Effector memory CD4-positive, alpha-beta T cell (primary cell): ENCODE results near the gene ASIC2.

Source experiments
- DNase-seq, 3 donors: peaks; one replicate each; pipeline ENCODE4 v3.0.0-alpha.2; 2020
- H3K27ac ChIP-seq: 2 replicates; pipeline ENCODE4 v1.7.0; 2013; ENCODE audit warnings: mild to moderate bottlenecking, low read length, moderate library complexity; ENCODE audit not compliant: insufficient read depth, poor library complexity, severe bottlenecking
- H3K27me3 ChIP-seq: replicated peaks from 2 replicates; pipeline ENCODE4 v1.7.0; 2013; ENCODE audit warnings: mild to moderate bottlenecking, low read length; ENCODE audit not compliant: insufficient read depth, control insufficient read depth, poor library complexity, severe bottlenecking
- H3K36me3 ChIP-seq: 2 replicates; pipeline ENCODE4 v1.7.0; 2013; ENCODE audit warnings: mild to moderate bottlenecking, low read length, moderate library complexity; ENCODE audit not compliant: control insufficient read depth, insufficient read depth
- H3K4me1 ChIP-seq: 2 replicates; pipeline ENCODE4 v1.7.0; 2013; ENCODE audit warnings: low read length, mild to moderate bottlenecking; ENCODE audit not compliant: control insufficient read depth, insufficient read depth, poor library complexity, severe bottlenecking
- H3K4me3 ChIP-seq: 2 replicates; pipeline ENCODE4 v1.7.0; 2013; ENCODE audit warnings: low read length, low read depth, mild to moderate bottlenecking; ENCODE audit not compliant: insufficient read depth, poor library complexity, severe bottlenecking
- H3K9me3 ChIP-seq: 2 replicates; pipeline ENCODE4 v1.7.0; 2013; ENCODE audit warnings: mild to moderate bottlenecking, low read length, moderate library complexity; ENCODE audit not compliant: control insufficient read depth

Gene ASIC2

GRCh38 chr17:33229499-33229898 lies 63.6 kb downstream of the ASIC2 start:
- Histone ChIP-seq H3K36me3 (no peaks in the 10 kb centered on the region), H3K27me3 (no peaks in the 10 kb centered on the region), H3K27ac (no peak overlapping the region), H3K4me1 (no peaks in the 10 kb centered on the region), H3K4me3 (no peak overlapping the region), H3K9me3 (no peaks in the 10 kb centered on the region)
- no peak for DNase-seq

GRCh38 chr17:33229028-33229427 lies 64.1 kb downstream of the ASIC2 start:
- H3K36me3 ChIP-seq: no peaks in the 10 kb centered on the region
- no peak overlapping the region for H3K27ac ChIP-seq
- no peaks in the 10 kb centered on the region for H3K4me1 ChIP-seq
- no peak for DNase-seq
- H3K4me3 ChIP-seq: no peak overlapping the region
- no peaks in the 10 kb centered on the region for H3K27me3 ChIP-seq
- H3K9me3 ChIP-seq: no peaks in the 10 kb centered on the region

- Histone ChIP-seq H3K27me3 (no peaks in the 10 kb centered on the region), H3K9me3 (no peaks in the 10 kb centered on the region), H3K27ac (no peak overlapping the region), H3K36me3 (no peaks in the 10 kb centered on the region), H3K4me1 (no peaks in the 10 kb centered on the region), H3K4me3 (no peak overlapping the region)
- no peak for DNase-seq
Observed at GRCh38 chr17:33228548-33228947, 64.5 kb downstream of the ASIC2 start.

GRCh38 chr17:33227911-33228310 lies 65.2 kb downstream of the ASIC2 start:
- Histone ChIP-seq H3K4me3 (no peak overlapping the region), H3K27ac (no peak overlapping the region), H3K9me3 (no peaks in the 10 kb centered on the region), H3K36me3 (no peaks in the 10 kb centered on the region), H3K27me3 (no peaks in the 10 kb centered on the region), H3K4me1 (no peaks in the 10 kb centered on the region)
- no peak for DNase-seq

GRCh38 chr17:33225994-33226393 lies 67.1 kb downstream of the ASIC2 start:
- Histone ChIP-seq H3K4me3 (no peak overlapping the region), H3K27me3 (no peaks in the 10 kb centered on the region), H3K9me3 (no peaks in the 10 kb centered on the region), H3K27ac (no peak overlapping the region), H3K36me3 (no peaks in the 10 kb centered on the region), H3K4me1 (no peaks in the 10 kb centered on the region)
- no peak for DNase-seq

GRCh38 chr17:33225509-33225908 lies 67.6 kb downstream of the ASIC2 start:
- H3K9me3 ChIP-seq: no peaks in the 10 kb centered on the region
- no peaks in the 10 kb centered on the region for H3K27me3 ChIP-seq
- H3K27ac ChIP-seq: no peak overlapping the region
- no peaks in the 10 kb centered on the region for H3K4me1 ChIP-seq
- DNase-seq: no peak
- H3K36me3 ChIP-seq: no peaks in the 10 kb centered on the region
- no peak overlapping the region for H3K4me3 ChIP-seq

GRCh38 chr17:33220036-33220435 lies 73.1 kb downstream of the ASIC2 start:
- Histone ChIP-seq H3K36me3 (no peaks in the 10 kb centered on the region), H3K27ac (no peak overlapping the region), H3K27me3 (no peaks in the 10 kb centered on the region), H3K4me1 (no peaks in the 10 kb centered on the region), H3K4me3 (no peak overlapping the region), H3K9me3 (no peaks in the 10 kb centered on the region)
- DNase-seq: no peak

GRCh38 chr17:33218698-33219601 lies 74.1 kb downstream of the ASIC2 start:
- Histone ChIP-seq H3K4me1 (no peaks in the 10 kb centered on the region), H3K4me3 (no peak overlapping the region), H3K27me3 (no peaks in the 10 kb centered on the region), H3K36me3 (no peaks in the 10 kb centered on the region), H3K9me3 (no peaks in the 10 kb centered on the region), H3K27ac (no peak overlapping the region)
- DNase-seq: no peak

- Histone ChIP-seq H3K27me3 (no peaks in the 10 kb centered on the region), H3K4me1 (no peaks in the 10 kb centered on the region), H3K36me3 (no peaks in the 10 kb centered on the region), H3K27ac (no peak overlapping the region), H3K4me3 (no peak overlapping the region), H3K9me3 (no peaks in the 10 kb centered on the region)
- no peak for DNase-seq
Observed at GRCh38 chr17:33217891-33218290, 75.2 kb downstream of the ASIC2 start.

- Histone ChIP-seq H3K4me3 (no peak overlapping the region), H3K27ac (no peak overlapping the region), H3K27me3 (no peaks in the 10 kb centered on the region), H3K36me3 (no peaks in the 10 kb centered on the region), H3K4me1 (no peaks in the 10 kb centered on the region), H3K9me3 (no peaks in the 10 kb centered on the region)
- DNase-seq: no peak
Observed at GRCh38 chr17:33214996-33215395, 78.1 kb downstream of the ASIC2 start.
